Activated T-helper 1 cell treated with Interleukin-2 at 50 U/mL for 16 hours (primary cell): ENCODE data around the gene OR7G1.
"Not testable (repeated sequence)": the region's sequence is repeated elsewhere in the genome, so short reads cannot be mapped to it uniquely, and the experiment has no call there.

ENCODE experiments used
- DNase-seq: peaks from one replicate; pipeline ENCODE4 v3.0.0-alpha.2; 2020; ENCODE audit warnings: low read depth

The OR7G1 gene

GRCh38 chr19:9076901-9077300, 38.7 kb downstream of the OR7G1 start:
- no peak for DNase-seq

DNA sequence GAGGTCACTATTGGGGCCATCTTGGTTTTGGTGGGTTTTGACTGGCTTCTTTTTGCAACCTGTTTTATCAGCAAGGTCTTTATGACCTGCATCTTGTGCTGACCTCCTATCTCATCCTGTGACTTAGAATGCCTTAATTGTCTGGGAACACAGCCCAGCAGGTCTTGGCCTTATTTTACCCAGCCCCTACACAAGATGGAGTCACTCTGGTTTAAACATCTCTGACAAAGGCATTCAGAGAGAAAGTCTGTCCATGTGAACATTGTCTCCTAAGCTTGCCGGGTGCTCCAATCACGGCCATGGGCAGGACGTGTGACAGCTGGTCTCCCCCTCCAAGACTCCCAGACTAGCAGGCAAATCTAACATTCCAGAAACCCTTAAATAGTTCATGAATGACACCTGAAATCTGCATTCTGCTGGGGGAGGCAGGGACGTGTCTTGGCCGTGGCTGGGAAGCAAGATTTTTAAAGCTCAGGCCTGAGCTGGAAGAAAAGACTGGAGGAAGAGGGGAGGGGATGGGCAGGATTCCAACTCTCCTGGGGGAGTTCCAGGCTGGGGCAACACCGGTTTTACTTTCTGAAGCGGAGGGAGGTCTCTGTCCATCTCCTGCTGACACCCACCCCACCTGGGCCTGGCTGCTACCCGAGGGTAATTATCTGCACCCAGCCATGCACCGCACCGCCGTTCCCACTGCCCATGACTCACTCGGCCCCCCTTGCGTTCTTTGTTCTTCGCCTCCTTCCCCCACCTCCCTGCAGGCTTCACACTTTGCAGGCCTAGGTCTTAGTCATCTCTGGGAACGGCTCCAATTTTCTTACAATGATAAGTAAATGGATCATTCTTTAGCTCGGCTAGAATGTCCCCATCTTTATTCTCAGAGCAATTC, 40.3 kb downstream of the OR7G1 start:
- DNase-seq, result no peak

DNA sequence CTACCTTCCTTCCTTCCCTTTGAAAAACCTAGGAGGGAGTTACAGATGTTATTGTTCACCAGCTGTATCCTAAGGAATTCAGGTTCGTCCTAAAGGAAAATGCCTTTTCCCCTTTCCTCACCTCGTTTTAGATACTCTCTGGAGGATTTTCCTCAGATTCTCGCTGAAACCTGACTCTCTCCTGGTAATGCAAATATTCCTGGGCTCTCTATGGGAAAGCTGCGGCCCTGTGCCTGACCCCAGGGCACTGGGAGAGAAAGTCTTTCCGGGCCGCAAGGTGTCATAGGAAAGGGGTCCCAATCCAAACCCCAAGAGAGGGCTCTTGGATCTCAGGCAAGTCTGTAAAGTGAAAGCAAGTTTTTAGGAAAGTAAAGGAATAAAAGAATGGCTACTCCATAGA, 41.8 kb downstream of the OR7G1 start:
- DNase-seq, result no peak

- not testable (repeated sequence) for DNase-seq
These were observed 43.8 kb downstream of the OR7G1 start for GRCh38 chr19:9071720-9072119.

GRCh38 chr19:9070066-9070465, 45.5 kb downstream of the OR7G1 start:
- DNase-seq, result no peak

GRCh38 chr19:9065457-9066014, 50.0 kb downstream of the OR7G1 start:
- no peak for DNase-seq
